HepG2 (cell line): ENCODE data around the gene IL32. TPM values are rescaled to one million over a fixed set of nuclear protein-coding genes. Genes with fewer than 3 reads are reported as not detected.

Experiments used
- ARNT ChIP-seq: fragments of 450-650 bp; IDR thresholded peaks from 2 replicates; pipeline ENCODE4 v1.6.1; 2017
- ASH2L ChIP-seq: fragments of 300-600, 200-600 bp; sonication (generic); IDR thresholded peaks from 2 replicates; pipeline ENCODE4 v1.7.0; 2017; ENCODE audit warnings: low read depth, mild to moderate bottlenecking, moderate library complexity, mixed read lengths, low read length; ENCODE audit not compliant: insufficient read length
- ATF1 ChIP-seq: IDR thresholded peaks from 2 replicates; pipeline ENCODE4 v1.6.1; 2016; ENCODE audit warnings: mild to moderate bottlenecking, control low read depth
- ATF7 ChIP-seq, 2 experiments: fragments of 450-650 bp in 1 of 2; sonication (generic) in 1 of 2; formaldehyde crosslinking in 1 of 2; IDR thresholded peaks; 2 replicates each; pipeline versions ENCODE4 v1.4.0 to v1.6.1; 2016 to 2020; ENCODE audit warnings: antibody characterized with exemption in 1 of 2, mild to moderate bottlenecking in 1 of 2, missing genetic modification reagents in 1 of 2
- HIVEP1 ChIP-seq: sonication (generic); formaldehyde crosslinking; IDR thresholded peaks from 2 replicates; pipeline ENCODE4 v1.4.0; 2020; ENCODE audit warnings: mild to moderate bottlenecking, missing genetic modification reagents
- JUNB ChIP-seq: sonication (generic); formaldehyde crosslinking; IDR thresholded peaks from 2 replicates; pipeline ENCODE4 v1.8.0; 2022; ENCODE audit warnings: missing genetic modification reagents, mild to moderate bottlenecking, borderline replicate concordance
- NONO ChIP-seq, 2 experiments: fragments of 450-650 bp in 1 of 2; sonication (generic) in 1 of 2; formaldehyde crosslinking in 1 of 2; IDR thresholded peaks in 1 of 2; conservative IDR thresholded peaks in 1 of 2; 2 replicates each; pipeline versions ENCODE4 v1.6.1 to v1.8.0; 2017 to 2022; ENCODE audit warnings: mild to moderate bottlenecking in 1 of 2, missing genetic modification reagents in 1 of 2, moderate library complexity in 1 of 2
- POLR2A ChIP-seq, 2 experiments: IDR thresholded peaks; 2 replicates each; pipeline ENCODE4 v1.6.1; 2011; ENCODE audit warnings: low read depth in 2 of 2, low read length in 2 of 2, mild to moderate bottlenecking in 1 of 2, moderate library complexity in 1 of 2; ENCODE audit not compliant: insufficient read depth in 1 of 2
- PPARG ChIP-seq: conservative IDR thresholded peaks from 2 replicates; pipeline ENCODE4 v1.6.1; 2016; ENCODE audit warnings: missing biosample characterization, missing genetic modification reagents
- RBM39 ChIP-seq: fragments of 200-400 bp; formaldehyde crosslinking; IDR thresholded peaks from one replicate; pipeline ENCODE4 v1.6.1; 2018; ENCODE audit warnings: antibody characterized with exemption, mild to moderate bottlenecking, low read depth, low read length; ENCODE audit not compliant: poor library complexity, severe bottlenecking
- SNRNP70 ChIP-seq: fragments of 200-400 bp; formaldehyde crosslinking; IDR thresholded peaks from 2 replicates; pipeline ENCODE4 v1.6.1; 2017; ENCODE audit warnings: mild to moderate bottlenecking, low read depth, low read length, moderate library complexity
- WIZ ChIP-seq: sonication (generic); formaldehyde crosslinking; IDR thresholded peaks from 2 replicates; pipeline ENCODE4 v1.5.1; 2020; ENCODE audit warnings: mild to moderate bottlenecking, missing genetic modification reagents
- ZC3H4 ChIP-seq: sonication (generic); formaldehyde crosslinking; IDR thresholded peaks from 2 replicates; pipeline ENCODE4 v1.4.0; 2020; ENCODE audit warnings: missing genetic modification reagents, borderline replicate concordance
- ZKSCAN8 ChIP-seq: IDR thresholded peaks from 2 replicates; pipeline ENCODE4 v1.6.1; 2016; ENCODE audit warnings: borderline replicate concordance, missing genetic modification reagents, missing compliant biosample characterization
- ZNF12 ChIP-seq: sonication (generic); formaldehyde crosslinking; IDR thresholded peaks from 2 replicates; pipeline ENCODE4 v1.5.0; 2020; ENCODE audit warnings: missing genetic modification reagents
- ZNF143 ChIP-seq: sonication (generic); formaldehyde crosslinking; IDR thresholded peaks from 2 replicates; pipeline ENCODE4 v1.4.0; 2020; ENCODE audit warnings: missing genetic modification reagents
- ZNF180 ChIP-seq: sonication (generic); formaldehyde crosslinking; IDR thresholded peaks from 2 replicates; pipeline ENCODE4 v1.4.0; 2020; ENCODE audit warnings: low read depth, missing genetic modification reagents, borderline replicate concordance
- ZNF20 ChIP-seq: sonication (generic); formaldehyde crosslinking; IDR thresholded peaks from 2 replicates; pipeline ENCODE4 v1.4.0; 2020; ENCODE audit warnings: mild to moderate bottlenecking, moderate library complexity, missing genetic modification reagents
- ZNF432 ChIP-seq: sonication (generic); formaldehyde crosslinking; IDR thresholded peaks from 2 replicates; pipeline ENCODE4 v1.5.0; 2020; ENCODE audit warnings: missing genetic modification reagents, mild to moderate bottlenecking, borderline replicate concordance
- ZNF670 ChIP-seq: sonication (generic); formaldehyde crosslinking; IDR thresholded peaks from 2 replicates; pipeline ENCODE4 v1.8.0; 2022; ENCODE audit warnings: mild to moderate bottlenecking, missing genetic modification reagents, borderline replicate concordance
- ZNF709 ChIP-seq: sonication (generic); formaldehyde crosslinking; IDR thresholded peaks from 2 replicates; pipeline ENCODE4 v1.5.0; 2020; ENCODE audit warnings: mild to moderate bottlenecking, missing genetic modification reagents
- ZNF879 ChIP-seq: sonication (generic); formaldehyde crosslinking; IDR thresholded peaks from 2 replicates; pipeline ENCODE4 v1.8.1; 2023; ENCODE audit warnings: missing genetic modification reagents
- ZSCAN31 ChIP-seq: sonication (generic); formaldehyde crosslinking; IDR thresholded peaks from 2 replicates; pipeline ENCODE4 v1.5.0; 2020; ENCODE audit warnings: low read depth, mild to moderate bottlenecking, missing genetic modification reagents
- polyA plus RNA-seq, 8 experiments: library from polyadenylated mRNA; depleted of rRNA in 3 of 8; stranded (reverse) in 7 of 8; unstranded in 1 of 8; fragments of >200 nt; fragmentation: Illumina TruSeq in 4 of 8; extraction: Trizol in 4 of 8; gene quantifications; 2 replicates each; pipeline versions ENCODE4 v1.2.1 to v1.2.3, GENCODE V29; 2011 to 2016; ENCODE audit warnings: low read depth in 4 of 8, missing spikeins in 1 of 8, mixed read lengths in 1 of 8; ENCODE audit not compliant: insufficient read depth in 1 of 8
- total RNA-seq, 5 experiments: library from RNA; depleted of rRNA; stranded (reverse); fragments of >200 nt; fragmentation: Illumina TruSeq; extraction: Trizol; gene quantifications; 2 replicates each; pipeline ENCODE4 v1.2.3, GENCODE V29; 2016; ENCODE audit warnings: low read depth in 1 of 5
- TF ChIP-seq, protein P1 (sequence below): IDR thresholded peaks from 2 replicates; pipeline ENCODE4 v1.6.1; 2016; ENCODE audit warnings: mild to moderate bottlenecking, missing biosample characterization, missing genetic modification reagents
- TF ChIP-seq, protein P2 (sequence below): sonication (generic); formaldehyde crosslinking; IDR thresholded peaks from 2 replicates; pipeline ENCODE4 v1.8.1; 2023; ENCODE audit warnings: mild to moderate bottlenecking, inconsistent platforms, moderate library complexity, missing genetic modification reagents, borderline replicate concordance
- TF ChIP-seq, protein P3 (sequence below): fragments of 450-650 bp; IDR thresholded peaks from 2 replicates; pipeline ENCODE4 v1.6.1; 2017; ENCODE audit warnings: mild to moderate bottlenecking

Gene IL32
- total and polyA plus RNA-seq, 2 of the 13 experiments (the other 11 are each of a cell fraction or from before 2014, with no cell fraction given), result 115 to 165 TPM

DNA sequence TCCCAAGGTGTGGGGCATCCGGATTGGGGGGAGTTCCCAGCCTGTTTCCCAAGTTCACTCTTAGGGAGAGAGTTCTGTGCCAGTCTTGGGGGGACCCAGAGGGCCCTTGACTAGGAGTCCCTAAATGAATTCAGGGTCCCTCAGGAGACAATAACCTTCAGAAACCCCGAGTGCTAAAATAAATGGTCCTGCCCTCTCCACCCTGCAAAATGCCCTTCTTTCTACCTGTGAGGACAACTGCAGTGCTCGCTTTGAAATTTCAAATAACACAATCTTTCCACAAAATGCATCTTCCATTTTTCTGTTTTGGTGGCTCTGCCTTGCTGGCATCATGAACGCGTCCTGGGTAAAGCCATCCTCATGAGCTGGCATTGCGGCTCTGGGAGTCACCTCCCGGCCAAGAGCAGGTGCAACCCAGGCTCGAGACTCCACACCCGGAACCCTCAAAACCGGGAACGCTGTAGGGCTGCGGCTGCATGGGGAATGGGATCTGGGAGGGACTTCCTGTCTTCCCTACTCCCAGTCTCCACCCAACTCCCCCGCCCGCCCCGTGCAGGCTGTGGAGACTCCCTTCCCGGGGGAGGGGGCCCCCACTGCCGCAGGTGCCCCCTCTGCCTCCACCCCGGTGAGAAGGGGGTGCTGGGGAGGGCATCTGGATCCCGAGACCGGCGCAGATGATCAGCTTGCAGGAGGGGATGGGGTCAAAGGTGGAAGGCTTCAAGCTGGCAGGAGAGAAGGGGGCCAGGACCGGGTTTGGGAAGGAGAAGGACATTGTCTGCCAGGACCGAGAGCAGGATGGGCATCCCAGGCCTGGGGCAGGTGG, 46.8 kb downstream of the IL32 start, which contains the start of gene ZNF205 (continued):
- TF ChIP-seq ATF7 (IDR thresholded peaks at IDR 0.05), result no peak
- peak; percentile 35; the same call in 1 of the 2 replicates for TF ChIP-seq ATF7 (CRISPR knock-in tag; IDR thresholded peaks at IDR 0.05)
- TF ChIP-seq, protein P1, sequence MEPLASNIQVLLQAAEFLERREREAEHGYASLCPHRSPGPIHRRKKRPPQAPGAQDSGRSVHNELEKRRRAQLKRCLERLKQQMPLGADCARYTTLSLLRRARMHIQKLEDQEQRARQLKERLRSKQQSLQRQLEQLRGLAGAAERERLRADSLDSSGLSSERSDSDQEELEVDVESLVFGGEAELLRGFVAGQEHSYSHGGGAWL (CRISPR knock-in tag), result peak; percentile 71
- TF ChIP-seq ZKSCAN8, result peak; percentile 25; the same call in 1 of the 2 replicates
- TF ChIP-seq WIZ (CRISPR knock-in tag), result no peak
- TF ChIP-seq ATF1 (CRISPR knock-in tag), result no peak
- TF ChIP-seq RBM39, result peak; percentile 73
- TF ChIP-seq SNRNP70, result no peak
- TF ChIP-seq ASH2L, result peak; percentile 55
- TF ChIP-seq ZNF12 (CRISPR knock-in tag), result peak; percentile 71; the same call in 1 of the 2 replicates
- 0 out of 2 replicates have a peak, but pooled peaks have one; percentile 16 for TF ChIP-seq ZC3H4
- TF ChIP-seq ZSCAN31, result no peak
- peak; percentile 80; the same call in 1 of the 2 replicates for TF ChIP-seq ZNF670 (CRISPR knock-in tag)
- TF ChIP-seq ZNF709, result peak; percentile 60; the same call in 1 of the 2 replicates
- no peak for TF ChIP-seq ZNF180 (CRISPR knock-in tag)
- TF ChIP-seq, protein P2, sequence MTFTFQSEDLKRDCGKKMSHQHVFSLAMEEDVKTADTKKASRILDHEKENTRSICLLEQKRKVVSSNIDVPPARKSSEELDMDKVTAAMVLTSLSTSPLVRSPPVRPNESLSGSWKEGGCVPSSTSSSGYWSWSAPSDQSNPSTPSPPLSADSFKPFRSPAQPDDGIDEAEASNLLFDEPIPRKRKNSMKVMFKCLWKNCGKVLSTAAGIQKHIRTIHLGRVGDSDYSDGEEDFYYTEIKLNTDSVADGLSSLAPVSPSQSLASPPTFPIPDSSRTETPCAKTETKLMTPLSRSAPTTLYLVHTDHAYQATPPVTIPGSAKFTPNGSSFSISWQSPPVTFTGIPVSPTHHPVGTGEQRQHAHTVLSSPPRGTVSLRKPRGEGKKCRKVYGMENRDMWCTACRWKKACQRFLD (CRISPR knock-in tag), result 0 out of 2 replicates have a peak, but pooled peaks have one; percentile 49
- no peak for TF ChIP-seq ZNF879 (CRISPR knock-in tag)
- TF ChIP-seq POLR2A (IDR thresholded peaks at IDR 0.05; ENCODE audit: insufficient read depth in 1 of 2, low read depth in 2 of 2, low read length in 2 of 2), result peak; percentile 46 to 58; a peak in 3 of 4 replicates
- TF ChIP-seq ZNF143 (CRISPR knock-in tag), result peak; percentile 67
- no peak for TF ChIP-seq ZNF432 (CRISPR knock-in tag)
- TF ChIP-seq PPARG, result no peak
- peak; percentile 77 for TF ChIP-seq HIVEP1
- TF ChIP-seq, protein P3, sequence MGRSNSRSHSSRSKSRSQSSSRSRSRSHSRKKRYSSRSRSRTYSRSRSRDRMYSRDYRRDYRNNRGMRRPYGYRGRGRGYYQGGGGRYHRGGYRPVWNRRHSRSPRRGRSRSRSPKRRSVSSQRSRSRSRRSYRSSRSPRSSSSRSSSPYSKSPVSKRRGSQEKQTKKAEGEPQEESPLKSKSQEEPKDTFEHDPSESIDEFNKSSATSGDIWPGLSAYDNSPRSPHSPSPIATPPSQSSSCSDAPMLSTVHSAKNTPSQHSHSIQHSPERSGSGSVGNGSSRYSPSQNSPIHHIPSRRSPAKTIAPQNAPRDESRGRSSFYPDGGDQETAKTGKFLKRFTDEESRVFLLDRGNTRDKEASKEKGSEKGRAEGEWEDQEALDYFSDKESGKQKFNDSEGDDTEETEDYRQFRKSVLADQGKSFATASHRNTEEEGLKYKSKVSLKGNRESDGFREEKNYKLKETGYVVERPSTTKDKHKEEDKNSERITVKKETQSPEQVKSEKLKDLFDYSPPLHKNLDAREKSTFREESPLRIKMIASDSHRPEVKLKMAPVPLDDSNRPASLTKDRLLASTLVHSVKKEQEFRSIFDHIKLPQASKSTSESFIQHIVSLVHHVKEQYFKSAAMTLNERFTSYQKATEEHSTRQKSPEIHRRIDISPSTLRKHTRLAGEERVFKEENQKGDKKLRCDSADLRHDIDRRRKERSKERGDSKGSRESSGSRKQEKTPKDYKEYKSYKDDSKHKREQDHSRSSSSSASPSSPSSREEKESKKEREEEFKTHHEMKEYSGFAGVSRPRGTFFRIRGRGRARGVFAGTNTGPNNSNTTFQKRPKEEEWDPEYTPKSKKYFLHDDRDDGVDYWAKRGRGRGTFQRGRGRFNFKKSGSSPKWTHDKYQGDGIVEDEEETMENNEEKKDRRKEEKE, result no peak
- no peak for TF ChIP-seq NONO (IDR thresholded peaks at IDR 0.05)
- peak; percentile 90 for TF ChIP-seq NONO (CRISPR knock-in tag; conservative IDR thresholded peaks at IDR 0.05)
- TF ChIP-seq JUNB (CRISPR knock-in tag), result 0 out of 2 replicates have a peak, but pooled peaks have one; percentile 40
- TF ChIP-seq ZNF20, result no peak
- no peak for TF ChIP-seq ARNT
